GM12873 (cell line): ENCODE measurements around the gene FAIM2.

Experiments
- TF ChIP-seq, protein P1 (sequence below): IDR thresholded peaks from 2 replicates; pipeline ENCODE4 v1.5.1; 2012; ENCODE audit warnings: low read depth, mild to moderate bottlenecking, moderate library complexity, low read length, control low read depth; ENCODE audit not compliant: insufficient read depth; ENCODE audit errors: missing control alignments

The FAIM2 gene

DNA sequence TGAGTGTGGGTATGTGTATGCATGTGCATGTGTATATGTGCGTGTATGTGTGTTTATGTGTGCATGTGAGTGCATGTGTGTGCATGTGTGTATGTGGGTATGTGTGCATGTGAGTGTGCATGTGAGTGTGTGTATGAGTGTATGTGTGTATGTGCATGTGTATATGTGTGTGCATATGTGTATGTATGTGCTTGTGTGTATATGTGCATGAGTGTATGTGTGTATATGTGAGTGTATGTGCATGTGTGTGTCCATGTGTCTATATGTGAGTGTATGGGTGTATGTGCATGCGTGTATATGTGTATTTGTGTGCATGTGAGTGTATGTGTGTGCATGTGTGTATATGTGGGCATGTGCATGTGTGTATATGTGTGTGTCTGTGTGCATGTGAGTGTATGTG is 25.7 kb downstream of the FAIM2 start:
- TF ChIP-seq, protein P1, sequence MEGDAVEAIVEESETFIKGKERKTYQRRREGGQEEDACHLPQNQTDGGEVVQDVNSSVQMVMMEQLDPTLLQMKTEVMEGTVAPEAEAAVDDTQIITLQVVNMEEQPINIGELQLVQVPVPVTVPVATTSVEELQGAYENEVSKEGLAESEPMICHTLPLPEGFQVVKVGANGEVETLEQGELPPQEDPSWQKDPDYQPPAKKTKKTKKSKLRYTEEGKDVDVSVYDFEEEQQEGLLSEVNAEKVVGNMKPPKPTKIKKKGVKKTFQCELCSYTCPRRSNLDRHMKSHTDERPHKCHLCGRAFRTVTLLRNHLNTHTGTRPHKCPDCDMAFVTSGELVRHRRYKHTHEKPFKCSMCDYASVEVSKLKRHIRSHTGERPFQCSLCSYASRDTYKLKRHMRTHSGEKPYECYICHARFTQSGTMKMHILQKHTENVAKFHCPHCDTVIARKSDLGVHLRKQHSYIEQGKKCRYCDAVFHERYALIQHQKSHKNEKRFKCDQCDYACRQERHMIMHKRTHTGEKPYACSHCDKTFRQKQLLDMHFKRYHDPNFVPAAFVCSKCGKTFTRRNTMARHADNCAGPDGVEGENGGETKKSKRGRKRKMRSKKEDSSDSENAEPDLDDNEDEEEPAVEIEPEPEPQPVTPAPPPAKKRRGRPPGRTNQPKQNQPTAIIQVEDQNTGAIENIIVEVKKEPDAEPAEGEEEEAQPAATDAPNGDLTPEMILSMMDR, result no peak

DNA sequence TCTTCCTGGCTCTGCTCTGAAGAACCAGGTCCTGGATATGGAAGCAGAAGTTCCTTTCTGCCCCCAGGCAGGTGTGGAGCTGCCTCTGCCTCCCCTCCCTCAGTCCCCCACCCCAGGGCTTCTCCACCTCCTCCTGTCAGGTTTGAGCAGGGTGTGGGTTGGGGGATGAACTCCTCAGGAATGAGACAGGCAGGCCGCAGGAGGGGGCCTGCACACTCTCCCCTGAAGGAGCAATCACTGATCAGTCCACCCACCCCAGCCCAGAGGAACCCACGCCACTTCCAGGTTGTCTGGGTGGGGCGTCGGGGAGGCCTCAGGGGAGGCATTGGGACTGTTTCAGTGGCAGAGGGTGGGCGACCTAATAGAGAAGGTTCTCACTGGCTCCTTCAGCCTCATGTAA is 26.6 kb downstream of the FAIM2 start:
- TF ChIP-seq, protein P1, result no peak

DNA sequence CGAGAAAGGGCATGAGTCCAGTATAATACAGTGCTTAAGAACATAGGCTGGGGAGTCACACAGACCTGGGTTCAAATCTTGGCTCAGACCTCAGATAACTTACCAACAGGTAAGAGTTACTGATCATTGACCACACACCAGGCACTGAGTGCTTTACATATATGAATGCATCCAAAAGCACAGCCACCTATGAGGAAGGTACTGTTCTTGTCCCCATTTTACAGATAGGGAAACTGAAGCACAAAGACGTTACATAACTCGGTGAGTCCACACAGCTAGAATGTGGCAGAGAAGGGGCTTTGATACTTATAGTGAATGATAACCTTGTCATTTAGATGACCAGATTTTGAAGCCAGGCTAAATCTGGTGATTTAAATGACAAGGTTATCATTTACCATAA is 27.6 kb downstream of the FAIM2 start:
- TF ChIP-seq, protein P1, result no peak

DNA sequence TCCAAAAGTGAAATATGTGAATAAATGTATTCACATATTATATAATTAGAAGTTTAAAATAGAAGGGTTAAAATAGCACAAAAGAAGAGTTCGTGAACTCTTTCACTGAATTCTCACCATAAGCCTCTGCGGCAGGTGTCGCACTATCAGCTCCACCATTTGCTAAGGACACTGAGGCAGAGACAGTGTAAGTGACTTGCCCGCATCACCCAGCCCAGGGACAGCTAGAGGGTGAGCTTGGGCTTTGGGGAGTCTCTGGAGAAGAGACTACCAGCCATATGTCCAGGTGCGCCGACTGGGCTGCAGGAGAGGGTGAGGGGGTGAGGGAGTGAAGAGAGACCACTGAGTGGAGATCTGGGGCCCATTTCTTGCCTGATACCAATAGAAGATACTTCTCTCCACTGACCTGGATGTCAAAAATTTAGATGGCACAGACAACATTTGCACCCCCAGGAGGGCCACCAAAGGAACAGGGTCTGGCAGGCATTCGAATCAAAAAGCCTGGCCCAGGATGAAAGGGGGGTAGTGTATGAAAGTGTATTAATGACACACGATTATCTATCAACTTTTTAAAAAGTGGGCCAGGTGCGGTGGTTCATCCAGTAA is 28.5 kb downstream of the FAIM2 start:
- TF ChIP-seq, protein P1, result no peak

DNA sequence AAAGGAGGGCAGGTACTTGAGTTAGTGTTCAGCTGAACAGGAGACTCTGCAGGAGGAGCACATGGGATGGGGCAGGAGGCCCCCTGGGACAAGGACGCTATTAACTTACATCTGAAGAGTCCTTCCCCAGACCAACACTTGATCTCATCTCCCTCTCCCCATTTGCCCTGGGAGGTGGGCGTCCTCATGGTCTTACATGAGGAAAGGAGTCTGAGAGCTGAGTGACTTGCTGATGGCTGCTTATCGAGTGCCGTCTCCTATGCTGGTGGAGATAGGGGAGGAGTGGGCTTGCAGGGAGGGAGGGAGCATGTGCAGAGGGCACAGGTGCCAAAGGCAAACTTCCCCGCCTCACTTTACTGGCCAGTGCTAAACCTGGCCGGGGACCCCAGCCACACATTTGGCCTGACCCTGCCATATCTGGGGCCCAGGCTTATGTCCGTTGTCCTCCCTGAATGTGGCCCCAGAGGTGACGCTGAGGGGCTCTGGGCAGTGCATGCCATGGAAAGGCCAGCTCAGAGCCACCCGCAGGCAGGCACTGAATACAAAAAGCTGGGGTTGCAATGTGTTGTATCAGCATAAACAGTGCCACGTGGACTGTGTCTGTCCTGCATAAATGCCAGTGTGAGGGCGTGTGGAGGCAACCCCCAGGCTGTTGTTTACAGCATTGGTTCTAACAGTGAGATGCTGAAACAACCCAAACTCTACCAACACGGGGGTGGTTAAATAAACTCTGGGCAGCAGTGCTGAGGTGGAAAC is 29.4 kb downstream of the FAIM2 start:
- TF ChIP-seq, protein P1, result no peak

DNA sequence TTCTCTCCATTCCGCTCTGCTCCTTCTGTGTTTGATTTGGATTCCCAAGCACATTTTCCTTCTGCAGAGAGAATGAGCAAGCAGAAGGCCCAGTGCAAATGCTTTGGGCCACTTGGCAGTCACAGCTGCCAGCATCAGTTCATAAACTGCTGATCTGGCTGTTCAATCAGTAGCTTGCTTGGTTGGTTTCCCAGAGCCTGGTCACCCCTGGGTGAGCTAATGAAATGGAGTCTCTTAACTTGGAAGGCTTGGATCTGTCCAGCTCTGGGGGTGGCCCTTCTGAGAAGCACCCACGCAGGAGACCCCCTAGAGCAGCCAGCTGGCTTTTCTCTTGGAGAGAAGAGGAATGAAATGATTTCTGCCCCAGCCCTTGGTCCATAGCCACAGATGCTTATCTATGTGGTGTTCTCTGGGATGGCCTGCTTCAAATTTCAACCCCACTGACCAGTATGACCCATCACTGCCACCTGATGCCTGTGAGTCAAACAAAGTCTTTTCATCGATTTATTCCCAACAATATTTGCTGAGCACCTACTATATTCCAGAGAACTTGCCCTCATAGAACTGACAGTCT is 30.3 kb downstream of the FAIM2 start:
- TF ChIP-seq, protein P1, result no peak

DNA sequence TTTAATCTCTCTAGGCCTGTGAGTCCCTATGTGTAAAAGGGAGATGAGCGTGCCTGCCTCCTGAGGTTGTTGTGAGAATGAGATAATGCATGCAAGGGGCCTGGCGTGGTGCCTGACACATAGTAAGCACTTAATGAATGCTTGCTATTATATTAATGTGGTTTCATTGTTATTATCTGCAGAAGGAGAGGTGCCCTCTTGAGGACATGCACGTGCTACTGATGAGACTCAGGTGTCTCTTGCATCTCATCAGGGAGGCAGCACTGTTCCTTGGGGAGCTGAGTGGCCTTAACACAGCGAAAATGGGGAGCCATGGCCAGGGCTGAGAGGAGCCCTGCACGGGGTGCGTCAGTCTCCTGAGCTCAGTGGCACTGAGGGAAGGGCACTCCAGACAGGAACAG is 30.9 kb downstream of the FAIM2 start:
- TF ChIP-seq, protein P1, result no peak
